ENCODE results near the gene CGA. TPM values are rescaled to one million over a fixed set of nuclear protein-coding genes. Genes with fewer than 3 reads are reported as not detected.
A peak's percentile ranks its signal among the peaks of the same experiment; 100 is the strongest.

The CGA gene
- polyA plus RNA-seq, 1 of the 3 experiments (the other 2 are of a cell fraction), result 0.10 TPM

- Histone ChIP-seq H3K9me3 (no peaks in the 10 kb centered on the region), H2AFZ (ENCODE audit: low read depth) (no peak overlapping the region), H3K79me2 (ENCODE audit: insufficient read depth) (no peaks in the 10 kb centered on the region), H3K4me2 (peak overlapping the region; percentile 63; the same call in 1 of the 2 replicates), H3F3A (replicated peaks; ENCODE audit: insufficient read depth) (peaks cover 6% of the 10 kb centered on the region), H3K9ac (no peak overlapping the region), H3K9me2 (no peaks in the 10 kb centered on the region), H4K20me1 (ENCODE audit: insufficient read depth) (no peaks in the 10 kb centered on the region), H3K4me3 (ENCODE audit: low read depth in 2 of 2, low read length in 1 of 2) (0 out of 4 replicates have a peak overlapping the region, but pooled peaks of 1 of the 2 experiments have one; percentile 3), H3K36me3 (replicated peaks in 1 of 2; ENCODE audit: control insufficient read depth in 1 of 2, insufficient read depth in 2 of 2, low read length in 1 of 2) (no peaks in the 10 kb centered on the region), H3K4me1 (ENCODE audit: control insufficient read depth in 1 of 2, insufficient read depth in 2 of 2, low read depth in 1 of 2, low read length in 1 of 2) (peaks cover 0 to 9% of the 10 kb centered on the region in 2 experiments; a peak in 1 of 4 replicates), H3K27ac (ENCODE audit: low read depth in 2 of 2, low read length in 1 of 2) (peak overlapping the region in 1 of 2 experiments; percentile 68; a peak in 2 of 4 replicates), H3K27me3 (ENCODE audit: insufficient read depth) (no peaks in the 10 kb centered on the region)
- no peak for DNase-seq
- 11% methylated on average over 1 of the region's 1 CpG for WGBS (ENCODE audit: low lambda C conversion rate)
- ChIA-PET POLR2A (no interaction called here), CTCF (interaction anchor here (1.1 to 2.6 kb wide), 3 partner anchors 11 to 21 kb away, joined by 3 to 14 read pairs (median 3); no protein-coding TSS in a partner anchor)
- TF ChIP-seq RCOR1 (IDR thresholded peaks at IDR 0.05; ENCODE audit: low read length), result no peak
Measured at GRCh38 chr6:87094576-87094975, 330 bp downstream of the CGA start.

- H3K27ac ChIP-seq (ENCODE audit: low read depth in 2 of 2, low read length in 1 of 2), result peak overlapping the region in 1 of 2 experiments; percentile 68; a peak in 2 of 4 replicates
- H2AFZ ChIP-seq (ENCODE audit: low read depth), result 0 out of 2 replicates have a peak overlapping the region, but pooled peaks have one; percentile 17
- ChIA-PET POLR2A (no interaction called here), CTCF (interaction anchor here (1.1 to 2.6 kb wide), 2 partner anchors 12 to 15 kb away, joined by 3 to 14 read pairs; no protein-coding TSS in a partner anchor)
- 26% methylated on average over 2 of the region's 2 CpGs for WGBS (ENCODE audit: low lambda C conversion rate)
- no peak for DNase-seq
- H3K4me3 ChIP-seq (ENCODE audit: low read depth in 2 of 2, low read length in 1 of 2), result 0 out of 4 replicates have a peak overlapping the region, but pooled peaks of 1 of the 2 experiments have one; percentile 3
- H4K20me1 ChIP-seq (ENCODE audit: insufficient read depth), result no peaks in the 10 kb centered on the region
- H3K9ac ChIP-seq, result peak overlapping the region; percentile 5; the same call in 1 of the 2 replicates
- H3K27me3 ChIP-seq (ENCODE audit: insufficient read depth), result no peaks in the 10 kb centered on the region
- H3F3A ChIP-seq (replicated peaks; ENCODE audit: insufficient read depth), result peaks cover 6% of the 10 kb centered on the region
- no peaks in the 10 kb centered on the region for H3K9me3 ChIP-seq
- TF ChIP-seq PBX3 (IDR thresholded peaks at IDR 0.05), result no peak
- peak overlapping the region; percentile 63; the same call in 1 of the 2 replicates for H3K4me2 ChIP-seq
- no peaks in the 10 kb centered on the region for H3K9me2 ChIP-seq
- H3K4me1 ChIP-seq (ENCODE audit: control insufficient read depth in 1 of 2, insufficient read depth in 2 of 2, low read depth in 1 of 2, low read length in 1 of 2), result peaks cover 0 to 9% of the 10 kb centered on the region in 2 experiments; a peak in 1 of 4 replicates
- H3K79me2 ChIP-seq (ENCODE audit: insufficient read depth), result no peaks in the 10 kb centered on the region
- H3K36me3 ChIP-seq (replicated peaks in 1 of 2; ENCODE audit: control insufficient read depth in 1 of 2, insufficient read depth in 2 of 2, low read length in 1 of 2), result no peaks in the 10 kb centered on the region
Measured at GRCh38 chr6:87093651-87094050, 1.3 kb downstream of the CGA start.

GRCh38 chr6:87093199-87093598, 1.7 kb downstream of the CGA start:
- Histone ChIP-seq H4K20me1 (ENCODE audit: insufficient read depth) (no peaks in the 10 kb centered on the region), H3K79me2 (ENCODE audit: insufficient read depth) (no peaks in the 10 kb centered on the region), H3K36me3 (replicated peaks in 1 of 2; ENCODE audit: control insufficient read depth in 1 of 2, insufficient read depth in 2 of 2, low read length in 1 of 2) (no peaks in the 10 kb centered on the region), H3K27me3 (ENCODE audit: insufficient read depth) (no peaks in the 10 kb centered on the region), H3K4me2 (peak overlapping the region; percentile 63; the same call in 1 of the 2 replicates), H3K4me1 (ENCODE audit: control insufficient read depth in 1 of 2, insufficient read depth in 2 of 2, low read depth in 1 of 2, low read length in 1 of 2) (peaks cover 0 to 9% of the 10 kb centered on the region in 2 experiments; a peak in 1 of 4 replicates), H3K27ac (ENCODE audit: low read depth in 2 of 2, low read length in 1 of 2) (peak overlapping the region in 1 of 2 experiments; percentile 68; a peak in 2 of 4 replicates), H3K9me3 (no peaks in the 10 kb centered on the region), H3K9ac (peak overlapping the region; percentile 5; the same call in 1 of the 2 replicates), H3F3A (replicated peaks; ENCODE audit: insufficient read depth) (peaks cover 6% of the 10 kb centered on the region), H2AFZ (ENCODE audit: low read depth) (0 out of 2 replicates have a peak overlapping the region, but pooled peaks have one; percentile 17), H3K4me3 (ENCODE audit: low read depth in 2 of 2, low read length in 1 of 2) (no peak overlapping the region), H3K9me2 (no peaks in the 10 kb centered on the region)
- POLR2A ChIA-PET, result no interaction called here
- TF ChIP-seq MXI1 (IDR thresholded peaks at IDR 0.05; ENCODE audit: low read depth, low read length) (no peak), SIN3A (IDR thresholded peaks at IDR 0.05; ENCODE audit: borderline replicate concordance, low read depth, low read length) (no peak), FOSL2 (IDR thresholded peaks at IDR 0.05; ENCODE audit: borderline replicate concordance, low read depth) (no peak), NFIC (IDR thresholded peaks at IDR 0.05; ENCODE audit: borderline replicate concordance) (no peak), JUND (IDR thresholded peaks at IDR 0.05) (no peak), MEF2A (IDR thresholded peaks at IDR 0.05; ENCODE audit: borderline replicate concordance, low read depth) (no peak), GABPA (IDR thresholded peaks at IDR 0.05; ENCODE audit: low read depth) (no peak)
- CTCF ChIA-PET, result interaction anchor here (2.6 kb wide), 1 partner anchor 15 kb away, joined by 14 read pairs; no protein-coding TSS in a partner anchor
- DNase-seq, result no peak

All from SK-N-SH (cell line).